Fibroblast of villous mesenchyme (primary cell): ENCODE data around the gene KIF5A. TPM values are rescaled to one million over a fixed set of nuclear protein-coding genes. Genes with fewer than 3 reads are reported as not detected.

Experiments
- DNase-seq: peaks from one replicate; pipeline ENCODE4 v3.0.0-alpha.2; 2010; ENCODE audit warnings: low read depth
- H3K4me3 ChIP-seq: 2 replicates; pipeline ENCODE4 v1.5.1; 2011; ENCODE audit warnings: low read depth, mild to moderate bottlenecking, low read length
- CTCF ChIP-seq: IDR thresholded peaks from 2 replicates; pipeline ENCODE4 v1.5.1; 2012; ENCODE audit warnings: low read depth, mild to moderate bottlenecking, low read length; ENCODE audit not compliant: insufficient read depth
- total RNA-seq: library from RNA; depleted of rRNA; stranded (reverse); fragments of >200 nt; gene quantifications from 2 replicates; pipeline ENCODE4 v1.2.3, GENCODE V29; 2012

The KIF5A gene
- total RNA-seq, 1 donor: 0.86 TPM

DNA sequence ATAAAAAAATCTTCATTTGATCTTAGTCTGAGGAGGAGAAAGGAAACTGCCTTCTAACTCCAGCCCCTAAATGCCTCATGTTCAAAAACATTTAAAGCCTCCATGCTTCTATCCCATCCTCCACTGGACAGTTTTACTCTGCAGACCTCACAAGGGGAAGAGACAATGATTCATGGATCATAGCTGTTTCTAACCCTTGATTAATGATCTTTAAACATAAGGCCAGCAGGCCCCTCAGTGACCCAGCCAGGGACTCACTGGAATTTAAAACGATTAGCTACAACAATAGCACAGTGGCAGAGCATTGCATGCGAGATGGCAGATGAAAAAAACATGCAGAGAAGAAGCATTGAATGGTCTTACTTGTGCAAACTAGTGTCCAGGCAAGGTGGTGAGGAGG, 8.8 kb upstream of the KIF5A start:
- no peak for TF ChIP-seq CTCF
- DNase-seq: no peak
- no peak overlapping the region for H3K4me3 ChIP-seq

- TF ChIP-seq CTCF: no peak
- H3K4me3 ChIP-seq: no peak overlapping the region
- no peak for DNase-seq
These were observed 8.1 kb upstream of the KIF5A start for GRCh38 chr12:57541717-57542116.

DNA sequence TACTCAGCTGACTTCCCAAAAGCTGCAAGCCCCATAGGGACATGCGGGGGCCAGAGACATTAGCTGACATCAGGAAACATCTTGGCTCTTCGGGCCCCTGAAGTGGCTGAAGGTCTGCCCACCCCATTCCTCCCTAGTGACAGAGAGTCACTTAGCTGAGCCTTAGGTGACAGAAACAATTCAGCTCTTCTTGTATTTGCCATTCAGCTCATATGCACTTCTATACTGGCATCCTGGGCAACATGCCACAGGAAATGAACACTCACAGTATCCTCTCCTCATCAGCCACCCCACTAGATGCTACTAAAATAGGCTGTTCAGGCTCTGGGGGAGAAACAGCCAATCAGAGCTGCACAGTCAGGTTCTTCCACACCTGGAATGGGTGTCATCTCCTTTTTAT, 6.3 kb upstream of the KIF5A start:
- DNase-seq: no peak

DNA sequence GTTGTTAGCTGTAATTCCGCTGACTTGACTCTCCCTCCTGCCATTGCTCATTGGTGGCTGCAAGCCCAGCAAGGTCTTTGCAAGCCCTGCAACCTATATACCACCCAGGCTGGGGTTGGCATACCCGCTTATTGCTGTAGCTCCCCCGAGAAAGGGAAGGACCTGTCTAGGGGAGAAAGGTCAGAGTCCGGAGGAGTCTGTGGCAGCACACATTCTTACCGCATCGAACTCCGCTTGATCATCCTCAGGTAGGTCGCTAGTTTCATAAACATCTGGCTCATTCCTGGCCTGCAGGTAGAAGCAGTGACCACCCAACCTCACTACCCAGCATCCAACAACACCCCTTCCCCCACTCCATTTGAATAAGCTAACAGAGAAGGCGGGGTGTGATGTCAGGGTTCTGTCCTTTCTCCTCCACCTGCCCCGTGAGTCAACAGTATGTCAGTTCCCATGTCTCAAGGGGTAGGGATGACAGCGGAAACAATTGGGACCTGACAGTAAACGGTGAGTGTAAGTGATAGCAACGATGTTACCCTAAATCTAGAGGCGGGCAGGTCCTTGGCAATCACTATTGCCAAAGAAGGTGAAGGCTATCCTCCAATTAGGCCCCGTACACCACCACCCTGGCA, 3.9 kb upstream of the KIF5A start:
- TF ChIP-seq CTCF: no peak

More for the DNA sequence above, 6.3 kb upstream of the KIF5A start:
- no peak overlapping the region for H3K4me3 ChIP-seq
- TF ChIP-seq CTCF: no peak

DNA sequence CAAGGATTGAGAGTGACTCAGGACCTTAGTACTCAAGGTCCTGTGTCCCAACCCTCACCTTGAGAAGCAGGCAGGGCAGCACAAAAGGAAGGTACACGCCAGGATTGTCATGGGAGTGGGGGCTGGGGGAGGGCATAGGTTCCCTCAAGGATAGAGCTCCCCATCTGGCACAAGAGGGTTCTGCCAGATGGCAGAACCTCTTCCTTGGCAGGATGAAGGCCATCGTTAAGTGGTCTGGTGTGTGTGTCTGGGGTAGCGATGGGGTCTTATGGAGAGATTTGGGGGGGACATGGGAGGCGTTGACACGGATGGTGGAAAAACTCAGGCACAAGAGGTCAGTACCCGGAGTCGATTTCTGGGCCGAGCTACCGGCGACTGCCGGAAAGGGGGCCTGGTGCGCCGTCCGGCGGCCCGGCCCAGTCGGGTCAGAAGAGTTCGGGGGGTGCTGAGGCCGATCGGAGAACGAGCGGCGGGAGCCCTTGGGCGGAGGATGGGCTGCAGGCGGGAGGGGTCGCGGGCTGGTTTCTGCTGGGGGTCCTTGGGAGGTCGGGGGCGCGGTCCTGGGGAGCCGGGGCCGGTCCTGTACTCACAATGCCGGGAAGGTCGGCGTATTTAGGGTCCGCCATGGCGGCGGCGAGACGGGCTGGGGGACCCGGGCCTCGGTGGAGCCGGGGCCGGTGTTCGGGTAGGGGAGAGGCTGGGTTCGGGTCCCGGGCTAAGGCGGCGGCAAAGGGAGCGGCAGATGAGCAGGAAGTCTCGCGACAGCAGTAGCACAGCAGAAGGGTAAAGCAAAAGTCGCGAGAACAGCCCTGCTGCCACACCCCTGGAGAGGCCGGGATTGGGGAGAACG, 3.2 kb upstream of the KIF5A start, which contains the start of gene DCTN2:
DCTN2 (minus strand) TSS at position 755 of the 850 bp plus-strand sequence; CDS start at position 626, 129 bp downstream.
- DNase-seq: peak; percentile 97
- H3K4me3 ChIP-seq: peak within 1 kb of the TSS; percentile 93
- TF ChIP-seq CTCF: no peak

More for the DNA sequence above, 3.9 kb upstream of the KIF5A start:
- DNase-seq: no peak
- peak overlapping the region; percentile 93 for H3K4me3 ChIP-seq

DNA sequence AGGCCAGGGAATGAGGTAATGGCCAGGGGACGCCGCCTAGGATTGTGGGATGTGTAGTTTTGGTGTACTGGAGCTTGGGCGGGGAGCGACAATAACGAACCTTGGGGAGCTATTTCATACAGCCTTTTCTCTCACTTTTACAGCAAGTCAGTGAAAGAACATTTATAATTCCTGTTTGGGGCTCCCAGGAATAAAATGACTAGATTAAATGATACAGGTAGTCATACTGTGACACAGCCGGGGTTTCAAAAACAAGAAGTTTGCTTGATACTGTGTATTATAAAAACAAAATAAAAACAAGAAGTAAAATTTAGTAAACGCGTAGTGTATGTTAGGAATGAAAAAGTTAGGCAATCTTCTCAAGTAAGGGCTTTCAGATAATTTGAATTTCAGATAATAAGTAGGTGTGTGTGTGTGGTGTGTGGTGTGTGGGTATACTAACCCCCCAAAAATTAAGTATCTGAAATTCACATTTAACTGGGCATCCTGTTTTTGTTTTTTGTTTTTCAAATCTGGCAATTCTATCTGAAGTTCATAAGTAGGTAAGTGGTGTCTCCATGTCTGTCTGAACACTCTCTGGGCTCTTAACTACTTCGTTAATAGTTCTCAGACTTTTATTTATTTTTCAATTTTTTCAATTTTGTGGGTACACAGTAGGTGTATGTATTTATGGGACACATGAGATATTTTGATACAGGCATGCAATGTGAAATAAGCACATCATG, 2.4 kb upstream of the KIF5A start:
- no peak for DNase-seq
- H3K4me3 ChIP-seq: peak overlapping the region; percentile 93
- TF ChIP-seq CTCF: no peak
